ENCODE data around the gene HAVCR2.

The HAVCR2 gene

DNA sequence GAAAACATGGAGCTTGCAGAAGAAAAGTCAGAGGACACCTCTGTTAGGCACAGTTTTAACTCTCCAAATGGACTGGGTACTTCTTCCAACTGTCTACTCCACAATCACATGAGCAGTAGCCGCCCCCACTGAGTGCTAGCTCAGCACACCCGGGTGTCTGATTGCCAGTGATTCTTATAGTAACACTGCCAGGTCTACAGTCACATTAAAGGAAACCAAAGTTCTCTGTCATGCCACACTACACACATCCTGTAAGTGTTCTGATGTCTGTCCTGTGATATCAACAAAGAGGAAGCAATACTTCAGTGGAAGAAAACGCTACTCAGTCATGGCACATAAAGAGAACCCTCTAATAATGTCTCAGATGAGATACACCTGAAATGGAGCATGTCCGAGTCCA, at the start of gene HAVCR2:
Gene HAVCR2, minus strand, starts transcription at position 69 of the 400 bp plus-strand sequence. Its CDS starts 61 bp downstream, at position 8.
- peak; percentile 68 for DNase-seq

DNA sequence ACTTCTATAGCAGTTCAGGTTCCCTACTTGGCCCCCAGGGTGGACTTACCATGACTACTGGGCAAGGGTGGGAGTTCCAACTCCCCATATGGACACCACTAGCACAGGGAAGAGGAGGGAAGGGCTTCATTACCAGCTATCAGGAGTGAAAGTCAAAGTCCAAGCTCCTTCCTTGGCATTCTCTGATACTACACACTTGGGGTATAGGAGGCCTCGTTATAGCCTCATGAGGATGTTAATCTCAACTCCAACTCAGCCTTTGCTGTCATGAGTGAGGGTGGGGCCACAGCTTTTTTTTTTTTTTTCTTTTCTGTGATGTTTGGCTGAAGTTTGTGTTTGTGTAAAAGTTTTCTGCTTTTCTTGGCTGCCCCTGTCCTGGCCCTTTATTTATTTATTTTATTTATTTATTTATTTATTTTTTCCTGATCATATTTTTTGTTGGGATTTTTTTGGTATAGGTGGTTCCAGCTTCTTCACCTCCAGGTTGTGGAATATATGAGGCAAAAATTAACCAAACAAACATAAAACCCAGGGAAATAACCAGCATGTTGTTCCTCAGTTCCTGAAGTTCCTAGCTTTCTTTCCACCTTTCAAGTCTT, 48.5 kb upstream of the HAVCR2 start:
- DNase-seq, result no peak

DNA sequence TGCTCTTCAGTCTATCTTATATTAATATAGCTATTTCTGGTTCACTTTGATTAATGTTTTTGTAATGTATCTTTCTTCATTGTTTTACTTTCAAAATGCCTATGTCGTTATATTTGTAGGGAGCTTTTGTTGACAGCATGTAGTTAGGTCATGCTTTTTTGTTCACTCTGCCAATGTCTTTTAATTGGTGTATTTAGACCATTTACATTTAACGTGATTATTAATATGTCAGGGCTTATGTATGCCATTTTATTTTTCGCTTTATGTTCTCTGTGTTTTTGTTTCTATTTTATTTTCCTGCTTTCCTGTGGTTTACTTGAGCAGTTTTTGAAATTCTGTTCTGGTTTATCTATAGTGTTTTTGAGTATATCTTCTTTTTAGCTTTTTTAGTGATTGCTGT, 46.5 kb upstream of the HAVCR2 start:
- no peak for DNase-seq

DNA sequence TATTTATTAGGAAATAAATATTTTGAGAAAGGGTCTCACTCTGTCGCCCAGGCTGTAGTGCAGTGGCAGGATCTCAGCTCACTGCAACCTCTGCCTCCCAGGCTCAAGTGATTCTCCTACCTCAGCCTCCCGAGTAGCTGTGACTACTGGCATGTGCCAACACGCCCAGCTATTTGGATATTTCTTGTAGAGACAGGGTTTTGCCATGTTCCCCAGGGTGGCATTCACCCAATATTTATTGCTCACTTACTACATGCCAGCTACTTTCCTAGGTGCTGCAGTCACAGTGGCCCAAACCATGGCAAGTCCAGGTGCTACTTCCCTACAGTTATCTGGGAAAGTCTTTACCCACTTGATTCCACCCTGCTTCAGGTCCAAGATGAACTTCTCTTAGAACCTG, 42.2 kb upstream of the HAVCR2 start:
- no peak for DNase-seq

DNA sequence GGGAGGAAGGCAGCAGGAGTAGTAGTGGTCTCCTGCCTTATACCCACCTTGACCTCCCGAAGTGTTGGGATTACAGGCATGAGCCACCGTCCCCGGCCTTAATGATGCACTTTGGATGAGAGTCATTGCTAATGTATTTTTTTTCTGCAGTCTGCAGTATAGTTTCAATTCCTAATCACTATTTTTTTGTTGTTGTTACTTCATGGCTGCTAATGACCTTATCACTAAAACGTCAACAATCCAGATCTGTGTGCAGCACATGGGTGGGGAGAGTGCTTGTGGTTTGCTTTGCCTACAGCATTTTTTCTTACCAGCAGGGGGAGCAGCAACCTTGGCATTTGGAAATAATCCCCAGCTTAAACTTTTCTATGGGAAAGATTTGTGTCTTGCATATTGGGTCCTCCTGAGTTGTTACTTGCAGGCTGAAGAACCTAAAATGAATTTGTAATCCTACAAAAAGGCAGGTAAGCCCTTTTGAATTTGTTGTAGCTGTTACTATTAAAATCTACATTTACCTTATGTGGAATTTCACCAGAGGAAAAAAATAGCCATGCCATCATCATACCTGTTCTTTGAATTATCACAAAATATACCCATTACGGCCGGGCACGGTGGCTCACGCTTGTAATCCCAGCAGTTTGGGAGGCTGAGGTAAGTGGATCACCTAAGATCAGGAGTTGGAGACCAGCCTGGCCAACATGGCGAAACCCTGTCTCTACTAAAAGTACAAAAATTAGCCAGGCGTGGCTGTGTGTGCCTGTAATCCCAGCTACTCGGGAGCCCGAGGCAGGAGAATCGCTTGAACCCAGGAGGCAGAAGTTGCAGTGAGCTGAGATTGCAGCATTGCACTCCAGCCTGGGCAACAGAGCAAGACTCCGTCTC, 40.1 kb upstream of the HAVCR2 start:
- peak; percentile 88 for DNase-seq

DNA sequence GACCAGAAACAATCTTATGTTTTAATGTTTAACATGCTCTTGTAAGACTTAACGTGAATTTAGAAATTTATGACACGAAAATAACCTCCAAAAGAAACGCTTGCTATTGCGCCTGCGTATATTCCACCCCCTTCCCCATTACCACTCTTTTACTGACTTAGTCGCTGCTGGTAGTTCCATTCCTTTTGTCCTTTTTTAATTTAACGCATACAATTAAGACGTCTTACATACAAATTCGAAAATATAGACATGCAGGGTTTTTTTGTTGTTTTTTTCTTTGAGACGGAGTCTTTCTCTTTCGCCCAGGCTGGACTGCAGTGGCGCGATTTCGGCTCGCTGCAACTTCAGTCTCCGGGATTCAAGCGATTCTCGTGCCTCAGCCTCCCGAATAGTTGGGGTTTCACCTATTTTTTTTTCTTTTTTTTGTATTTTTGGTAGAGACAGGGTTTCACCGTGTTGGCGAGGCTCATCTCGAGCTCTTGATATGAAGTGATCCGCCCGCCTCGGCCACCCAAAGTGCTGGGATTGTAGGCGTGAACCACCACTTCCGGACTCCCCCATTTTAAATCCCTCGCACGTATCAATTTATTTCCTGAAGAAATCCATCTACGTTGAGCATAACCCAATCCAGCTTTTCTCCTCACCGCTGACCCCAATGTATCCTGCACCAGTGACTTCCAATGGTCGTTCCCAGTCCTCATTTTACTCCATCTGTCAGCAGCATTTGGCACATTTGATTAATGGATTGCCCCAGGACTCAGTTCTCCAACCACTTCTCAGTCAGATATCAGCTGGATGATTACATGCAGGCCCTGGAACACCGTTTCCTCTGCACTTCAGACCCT, 34.5 kb upstream of the HAVCR2 start:
- DNase-seq, result peak; percentile 77

DNA sequence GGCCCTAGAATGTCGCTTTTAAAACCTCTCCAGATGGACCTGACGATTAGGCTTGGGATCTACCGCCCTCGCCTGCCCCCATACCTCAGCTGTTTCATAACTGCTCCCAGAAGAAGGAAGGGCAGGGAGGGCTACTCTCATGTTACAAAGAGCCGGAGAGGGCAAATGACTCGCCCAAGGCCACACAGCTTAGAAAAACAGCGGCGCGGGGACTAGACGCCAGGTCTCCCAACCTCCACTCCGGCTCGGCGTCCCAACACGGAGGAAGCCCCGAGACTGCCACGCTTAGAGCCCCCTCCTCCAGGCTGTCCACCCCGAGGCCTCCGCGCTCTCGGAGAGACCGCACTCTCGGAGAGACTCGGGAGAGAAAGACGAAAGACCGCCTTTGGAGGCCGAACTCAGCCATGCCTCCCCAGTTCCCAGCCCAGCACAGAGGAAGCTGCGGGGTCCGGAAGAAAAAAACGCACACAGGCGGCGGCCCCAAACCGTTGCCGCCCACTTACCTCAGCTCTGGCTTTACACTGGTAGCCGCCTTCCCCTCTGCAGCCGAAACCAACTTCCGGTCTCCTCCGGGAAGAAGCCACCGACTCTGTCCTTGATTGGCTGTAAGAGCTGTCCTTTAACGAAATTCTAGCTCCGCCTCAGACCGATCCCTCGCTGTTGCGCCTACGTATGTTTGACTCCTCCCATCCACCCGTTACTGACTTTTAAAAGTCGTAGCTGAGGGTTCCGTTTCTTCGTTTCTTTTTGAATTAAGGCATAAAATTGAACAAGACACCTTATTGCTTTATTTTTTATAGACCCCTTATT, 33.7 kb upstream of the HAVCR2 start, which contains the start of gene MED7:
Gene MED7, minus strand, starts transcription at position 549 of the 810 bp plus-strand sequence. CDS start 3,434 bp downstream, outside the sequence.
- peak; percentile 94 for DNase-seq

DNA sequence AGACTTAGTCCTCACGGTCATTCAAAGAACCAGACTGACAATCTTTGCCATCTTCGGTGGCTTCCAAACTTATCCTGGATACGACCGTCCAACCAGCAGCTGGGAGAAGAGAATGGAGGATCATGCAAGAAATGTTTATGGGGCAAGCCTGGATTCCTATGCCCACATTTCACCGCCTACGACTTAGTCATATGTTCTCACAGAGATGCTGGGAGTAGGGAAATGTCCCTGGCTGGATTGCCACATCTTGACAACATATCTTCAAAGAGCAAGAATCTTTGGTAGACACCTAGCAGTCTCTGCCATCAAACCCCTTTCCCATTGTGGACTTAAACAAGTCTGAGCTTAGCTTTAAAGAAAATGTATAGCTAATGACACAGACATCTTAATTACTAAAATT, 28.8 kb upstream of the HAVCR2 start:
- DNase-seq, result no peak

DNA sequence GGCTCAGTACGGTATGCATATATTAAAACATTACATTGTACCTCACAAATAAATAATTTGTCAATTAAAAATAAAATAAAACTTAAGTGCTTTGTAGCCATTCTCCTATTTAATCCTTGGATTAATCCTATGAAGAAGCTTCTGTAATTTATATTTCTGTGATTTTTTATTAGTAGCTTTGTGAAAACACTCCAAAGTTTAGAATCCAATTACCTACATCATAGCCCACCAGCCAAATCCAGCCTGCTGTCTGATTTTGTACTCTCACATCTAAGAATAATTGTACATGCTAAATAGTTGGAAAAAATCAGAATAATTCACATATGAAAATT, 23.4 kb upstream of the HAVCR2 start:
- no peak for DNase-seq

DNA sequence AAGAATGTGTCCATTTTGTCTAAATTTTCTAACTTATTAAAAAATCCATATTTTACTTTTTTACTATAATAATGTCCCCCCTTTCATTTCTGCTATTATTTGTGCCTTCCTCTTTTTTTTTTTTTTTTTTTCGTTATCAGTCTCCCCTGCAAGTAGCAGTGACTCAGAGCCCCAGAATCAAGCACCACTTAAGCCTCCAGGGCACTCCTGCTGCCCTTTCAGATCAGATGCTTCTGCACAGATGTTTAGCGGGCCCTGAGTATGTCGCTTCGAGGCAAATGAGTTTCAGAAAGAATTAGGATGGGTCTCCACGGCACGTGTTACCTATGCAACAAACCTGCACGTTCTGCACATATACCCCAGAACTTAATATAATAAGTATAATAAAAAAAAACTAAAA, 22.1 kb upstream of the HAVCR2 start:
- no peak for DNase-seq

DNA sequence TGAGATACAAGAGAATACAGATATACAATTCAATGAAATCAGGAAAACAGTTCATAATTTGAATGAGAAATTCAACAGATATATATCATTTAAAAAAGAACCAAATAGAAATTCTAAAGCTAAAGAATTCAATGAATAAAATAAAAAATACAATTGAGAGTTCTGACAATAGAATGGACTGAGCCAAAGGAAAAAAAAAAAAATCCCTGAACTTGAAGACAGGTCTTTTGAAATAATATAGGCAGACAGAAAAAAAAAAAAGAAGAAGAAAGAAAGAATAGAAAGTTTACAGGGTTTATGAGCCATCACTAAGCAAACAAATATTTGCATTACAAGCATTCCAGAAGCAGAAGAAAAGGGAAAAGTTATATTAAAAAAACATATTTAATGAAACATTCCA, 12.9 kb upstream of the HAVCR2 start:
- DNase-seq, result no peak

DNA sequence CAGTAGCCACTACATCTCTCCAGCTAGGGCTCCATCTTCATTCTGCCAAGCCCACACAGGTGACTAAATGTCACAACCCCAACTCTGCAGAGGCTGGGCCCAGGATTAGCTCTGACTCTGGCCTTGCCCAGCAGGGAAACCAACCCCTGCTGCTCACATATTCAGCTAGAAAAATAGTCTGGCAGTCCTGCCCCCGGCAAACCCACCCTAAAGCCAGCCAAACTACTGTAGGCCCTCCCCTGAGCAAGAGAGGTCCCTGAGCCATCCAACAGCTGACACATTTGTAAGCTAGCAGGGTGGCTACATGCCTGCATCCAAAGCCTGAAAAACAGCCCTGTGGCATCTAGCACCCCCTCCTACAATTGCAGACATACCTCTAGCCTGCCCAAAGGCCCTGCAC, 11.3 kb upstream of the HAVCR2 start:
- DNase-seq, result no peak

DNA sequence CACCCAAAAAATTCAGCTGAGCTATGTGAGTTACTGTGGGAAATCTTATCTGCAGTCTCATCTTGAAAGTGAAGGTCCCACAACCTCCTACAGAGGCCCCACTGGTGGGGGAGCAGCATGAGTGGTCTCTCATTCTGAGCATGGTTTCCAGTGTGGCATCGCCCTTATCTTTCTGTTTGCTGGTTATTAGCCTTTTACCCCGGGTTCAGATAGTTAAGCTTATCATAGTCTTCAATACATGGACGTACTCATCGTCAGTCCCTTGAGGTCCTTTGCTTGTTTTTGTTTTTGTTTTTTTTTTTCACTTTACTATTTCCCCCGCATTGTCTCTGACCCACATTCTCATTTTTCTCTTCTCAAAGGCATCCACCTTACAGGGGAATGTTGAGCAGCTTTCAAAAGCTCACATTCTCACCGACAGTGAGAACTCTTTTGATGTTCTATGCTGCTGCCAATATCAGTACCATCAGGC, 7.7 kb upstream of the HAVCR2 start:
- peak; percentile 46 for DNase-seq

DNA sequence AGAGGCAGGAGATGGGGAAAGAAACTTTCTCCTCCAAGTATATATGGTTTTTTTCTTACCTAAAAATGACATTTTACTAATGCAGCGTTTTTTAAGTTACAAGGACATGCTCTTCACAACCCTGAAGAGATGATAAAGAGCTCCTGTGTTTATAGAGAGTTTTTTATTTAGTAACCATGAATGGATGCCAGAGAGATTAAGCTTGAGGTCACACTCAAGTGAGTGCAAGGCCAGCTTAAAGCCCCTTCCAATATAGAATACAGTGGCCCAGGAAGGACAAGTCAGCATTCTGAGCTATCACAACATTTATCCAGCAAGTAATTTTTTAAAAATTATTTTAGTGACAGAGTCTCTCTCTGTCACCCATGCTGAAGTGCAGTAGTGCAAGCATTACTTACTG, 6.7 kb upstream of the HAVCR2 start:
- DNase-seq, result no peak

DNA sequence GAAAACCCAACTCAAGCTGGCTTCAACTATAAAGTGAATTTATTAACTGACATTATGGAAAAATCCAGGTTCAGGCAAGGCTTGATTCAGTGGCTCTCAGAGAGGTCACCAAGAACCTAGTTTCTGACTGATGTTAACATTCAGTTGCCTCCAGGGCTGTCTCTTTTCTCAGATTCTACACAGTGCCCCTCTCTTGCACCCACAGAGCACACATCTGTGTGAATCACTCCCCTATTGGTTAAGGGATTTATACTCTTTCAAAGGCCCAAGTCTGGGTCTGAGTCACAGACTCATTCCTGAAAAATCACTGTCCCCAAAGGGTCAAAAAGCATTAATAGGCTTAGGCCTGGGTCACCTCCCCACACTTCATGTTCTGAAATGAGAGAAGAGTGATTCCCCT, 6.2 kb upstream of the HAVCR2 start:
- no peak for DNase-seq

DNA sequence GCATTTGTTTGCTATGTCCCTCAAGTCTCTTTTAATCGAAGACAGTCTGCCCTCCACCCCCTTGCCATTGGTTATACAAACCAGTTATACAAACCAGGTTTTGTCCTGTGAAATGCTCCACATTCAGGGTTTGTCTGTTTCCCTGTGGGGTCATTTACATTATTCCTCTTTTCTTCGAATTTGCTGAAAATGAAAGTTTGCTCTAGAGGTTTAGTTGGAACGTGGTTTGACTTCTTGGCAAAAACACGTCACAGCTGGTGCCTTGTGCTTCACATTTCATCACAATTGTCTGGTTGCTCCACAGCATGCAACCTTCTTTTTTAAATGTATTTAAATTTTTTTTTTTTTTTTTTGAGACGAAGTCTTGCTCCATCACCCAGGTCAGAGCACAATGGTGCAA, 4.2 kb upstream of the HAVCR2 start:
- no peak for DNase-seq

DNA sequence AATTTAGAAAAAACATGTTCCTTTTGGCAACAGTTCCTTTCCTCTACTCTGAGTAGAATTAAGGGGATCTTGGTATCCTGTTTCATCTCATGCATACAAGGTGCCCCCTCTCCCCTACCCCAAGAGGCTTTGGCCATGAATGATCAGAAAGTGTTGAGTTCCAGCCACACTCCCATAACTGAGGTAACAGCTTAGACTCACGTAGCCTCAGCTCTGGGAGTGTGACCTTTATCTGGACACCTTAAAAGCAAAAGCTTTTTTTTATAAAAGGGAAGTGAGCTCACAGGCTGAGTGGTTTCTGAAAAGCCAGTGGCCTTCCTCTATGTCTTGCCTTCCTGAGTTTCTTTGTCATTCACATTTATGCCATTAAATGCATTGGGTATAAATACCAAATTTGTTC, 900 bp upstream of the HAVCR2 start:
- DNase-seq, result peak; percentile 21

DNA sequence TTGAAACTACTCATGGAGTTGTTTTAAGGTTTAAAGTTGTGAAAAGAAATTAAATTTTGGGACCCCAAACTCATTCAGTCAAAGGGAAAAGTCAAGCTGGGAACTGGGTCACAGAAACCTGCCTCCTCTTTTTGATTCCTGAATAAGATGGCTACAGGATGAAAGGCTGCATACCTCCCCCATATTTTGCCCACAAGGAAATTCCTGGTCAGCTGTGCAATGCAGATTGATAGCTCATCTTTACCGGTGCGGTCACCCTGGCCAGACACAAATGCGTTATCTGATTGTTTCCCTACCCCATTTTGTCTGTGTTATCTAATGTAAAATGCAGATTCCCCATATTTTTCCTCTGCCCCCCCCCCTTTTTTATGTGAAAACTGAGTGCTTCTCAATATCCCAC, 1.3 kb downstream of the HAVCR2 start:
- DNase-seq, result no peak

DNA sequence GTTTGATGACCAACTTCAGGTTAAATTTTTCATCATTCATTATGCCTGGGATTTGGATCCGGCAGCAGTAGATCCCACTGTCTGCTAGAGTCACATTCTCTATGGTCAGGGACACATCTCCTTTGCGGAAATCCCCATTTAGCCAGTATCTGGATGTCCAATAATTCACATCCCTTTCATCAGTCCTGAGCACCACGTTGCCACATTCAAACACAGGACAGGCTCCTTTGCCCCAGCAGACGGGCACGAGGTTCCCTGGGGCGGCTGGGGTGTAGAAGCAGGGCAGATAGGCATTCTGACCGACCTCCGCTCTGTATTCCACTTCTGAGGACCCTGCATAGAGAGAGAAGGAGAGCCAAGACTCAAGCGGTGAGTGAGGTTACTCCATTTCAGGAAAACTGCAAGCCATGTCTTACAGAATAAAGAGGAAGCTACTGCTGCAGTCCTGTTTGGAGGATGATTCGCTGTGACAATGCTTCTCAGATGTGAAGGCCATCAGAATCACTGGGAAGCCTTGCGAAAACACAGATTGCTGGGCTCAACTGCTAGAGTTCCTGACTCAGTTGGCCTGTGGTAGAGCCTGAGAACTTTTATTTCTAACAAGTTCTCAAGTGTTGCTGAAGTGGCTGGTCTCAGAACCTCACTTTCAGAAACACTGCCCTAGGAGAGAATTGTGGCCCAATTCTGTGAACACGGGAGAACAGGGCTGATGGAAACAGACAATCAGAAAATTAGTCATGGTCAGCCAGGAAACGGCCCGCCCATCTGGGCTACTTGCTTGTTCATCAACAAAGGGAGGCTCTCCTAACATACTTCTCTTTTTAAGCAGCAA, 2.0 kb downstream of the HAVCR2 start:
- peak; percentile 44 for DNase-seq

DNA sequence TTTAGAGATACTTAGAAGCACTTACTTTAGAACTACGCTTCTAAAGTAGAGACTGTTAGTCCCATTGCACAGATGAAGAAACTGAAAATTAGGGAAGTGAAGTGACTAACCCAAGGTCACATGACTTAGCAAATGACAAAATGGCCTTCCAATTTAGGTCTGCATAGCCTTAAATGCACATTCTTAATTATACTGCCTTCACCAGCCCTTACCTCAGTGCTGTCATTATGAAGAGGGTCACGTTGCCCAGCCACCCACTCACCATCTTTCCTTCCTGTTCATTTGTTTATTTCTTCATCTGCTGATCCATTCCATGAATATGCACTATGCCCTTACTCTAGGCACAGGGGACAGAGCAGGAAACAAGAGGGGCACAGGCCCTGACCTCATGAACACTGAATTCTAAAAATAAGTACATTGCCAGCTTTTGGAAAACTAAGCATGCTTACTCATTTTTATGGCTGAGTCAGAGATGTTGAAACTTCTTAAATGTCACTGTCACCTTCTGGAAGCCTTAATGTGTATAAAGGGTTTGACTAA, 8.6 kb downstream of the HAVCR2 start:
- peak; percentile 46 for DNase-seq

DNA sequence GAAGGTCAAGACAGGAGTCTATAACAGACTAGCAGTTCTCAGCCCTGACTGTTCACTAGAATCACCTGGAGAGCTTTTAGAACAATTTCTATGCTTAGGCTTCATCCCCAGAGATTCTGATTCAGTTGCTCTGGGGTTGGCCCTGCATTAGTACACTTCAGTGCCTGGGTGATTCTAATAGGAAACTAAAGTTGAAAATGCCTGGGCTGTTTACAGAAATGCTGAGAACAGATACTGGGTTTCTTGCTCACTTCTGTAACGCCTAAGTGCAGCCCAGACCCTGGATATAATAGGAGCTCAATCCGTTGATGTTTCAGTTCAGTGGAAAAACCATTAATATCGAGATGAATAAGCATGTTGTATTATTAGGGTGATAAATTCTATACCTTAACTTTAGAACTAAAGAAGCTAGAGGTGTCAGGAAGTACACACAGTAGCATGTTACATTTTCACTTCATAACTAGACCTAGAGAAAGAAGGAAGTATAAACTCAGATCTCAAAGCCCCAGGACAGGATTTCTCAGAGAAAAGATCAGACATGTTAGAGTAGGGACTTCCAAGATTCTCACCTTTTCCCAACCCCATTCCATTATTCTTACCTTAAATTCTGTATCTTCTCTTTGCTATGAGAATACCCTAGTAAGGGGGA, 20.4 kb downstream of the HAVCR2 start:
- DNase-seq, result no peak
